Retina (tissue), 1 donor: ENCODE measurements around the gene GOLGA6A.

Experiments used
- DNase-seq: peaks from one replicate; pipeline ENCODE4 v3.0.0-alpha.2; 2016

Gene GOLGA6A

DNA sequence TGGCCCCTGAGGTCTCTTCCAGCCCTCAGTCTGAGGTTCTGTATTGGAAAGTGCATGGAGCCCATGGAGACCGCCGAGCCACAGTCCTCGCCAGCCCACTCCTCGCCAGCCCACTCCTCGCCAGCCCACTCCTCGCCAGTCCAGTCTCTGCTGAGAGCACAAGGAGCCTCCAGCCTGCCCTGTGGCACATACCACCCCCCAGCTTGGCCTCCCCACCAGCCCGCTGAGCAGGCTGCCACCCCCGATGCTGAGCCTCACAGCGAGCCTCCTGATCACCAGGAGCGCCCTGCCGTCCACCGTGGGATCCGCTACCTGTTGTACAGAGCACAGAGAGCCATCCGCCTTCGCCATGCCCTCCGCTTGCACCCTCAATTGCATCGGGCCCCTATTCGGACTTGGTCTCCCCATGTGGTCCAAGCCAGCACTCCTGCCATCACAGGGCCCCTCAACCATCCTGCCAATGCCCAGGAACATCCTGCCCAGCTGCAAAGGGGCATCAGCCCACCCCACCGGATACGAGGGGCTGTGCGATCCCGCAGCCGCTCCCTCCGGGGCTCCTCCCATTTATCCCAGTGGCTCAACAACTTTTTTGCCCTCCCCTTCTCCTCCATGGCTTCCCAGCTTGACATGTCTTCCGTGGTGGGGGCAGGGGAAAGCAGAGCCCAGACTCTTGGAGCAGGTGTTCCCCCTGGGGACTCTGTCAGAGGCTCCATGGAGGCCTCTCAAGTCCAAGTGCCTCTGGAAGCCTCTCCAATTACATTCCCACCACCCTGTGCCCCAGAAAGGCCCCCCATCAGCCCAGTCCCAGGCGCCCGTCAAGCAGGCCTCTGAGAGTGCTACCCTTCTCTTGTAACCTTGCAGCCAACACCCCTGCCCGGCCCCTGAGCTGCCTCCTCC, 47.0 kb downstream of the GOLGA6A start:
- DNase-seq: no peak

DNA sequence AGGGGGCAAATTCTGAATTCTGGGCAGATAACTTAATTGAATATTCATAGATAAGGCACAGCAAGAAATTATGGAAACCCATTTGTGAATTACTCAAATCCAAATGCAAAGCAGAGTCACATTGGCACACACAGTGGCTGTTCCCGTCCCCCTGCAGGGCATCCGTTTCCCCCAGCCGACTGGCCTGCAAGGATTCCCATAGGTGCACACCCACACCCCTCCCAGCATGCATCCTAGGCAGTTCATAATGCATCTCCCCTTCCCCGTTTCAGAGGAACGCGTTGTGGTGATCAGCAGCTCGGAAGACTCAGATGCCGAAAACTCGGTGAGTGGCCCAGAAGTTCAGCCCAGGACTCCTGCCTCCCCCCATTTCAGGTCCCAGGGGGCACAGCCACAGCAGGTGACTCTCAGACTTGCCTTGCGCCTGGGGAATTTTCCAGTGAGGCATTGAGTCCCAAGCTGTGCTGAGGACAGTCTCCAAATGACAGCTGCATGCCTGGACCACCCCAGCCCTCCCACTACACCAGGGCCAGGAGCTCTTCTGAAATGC, 48.1 kb downstream of the GOLGA6A start:
- DNase-seq: no peak

DNA sequence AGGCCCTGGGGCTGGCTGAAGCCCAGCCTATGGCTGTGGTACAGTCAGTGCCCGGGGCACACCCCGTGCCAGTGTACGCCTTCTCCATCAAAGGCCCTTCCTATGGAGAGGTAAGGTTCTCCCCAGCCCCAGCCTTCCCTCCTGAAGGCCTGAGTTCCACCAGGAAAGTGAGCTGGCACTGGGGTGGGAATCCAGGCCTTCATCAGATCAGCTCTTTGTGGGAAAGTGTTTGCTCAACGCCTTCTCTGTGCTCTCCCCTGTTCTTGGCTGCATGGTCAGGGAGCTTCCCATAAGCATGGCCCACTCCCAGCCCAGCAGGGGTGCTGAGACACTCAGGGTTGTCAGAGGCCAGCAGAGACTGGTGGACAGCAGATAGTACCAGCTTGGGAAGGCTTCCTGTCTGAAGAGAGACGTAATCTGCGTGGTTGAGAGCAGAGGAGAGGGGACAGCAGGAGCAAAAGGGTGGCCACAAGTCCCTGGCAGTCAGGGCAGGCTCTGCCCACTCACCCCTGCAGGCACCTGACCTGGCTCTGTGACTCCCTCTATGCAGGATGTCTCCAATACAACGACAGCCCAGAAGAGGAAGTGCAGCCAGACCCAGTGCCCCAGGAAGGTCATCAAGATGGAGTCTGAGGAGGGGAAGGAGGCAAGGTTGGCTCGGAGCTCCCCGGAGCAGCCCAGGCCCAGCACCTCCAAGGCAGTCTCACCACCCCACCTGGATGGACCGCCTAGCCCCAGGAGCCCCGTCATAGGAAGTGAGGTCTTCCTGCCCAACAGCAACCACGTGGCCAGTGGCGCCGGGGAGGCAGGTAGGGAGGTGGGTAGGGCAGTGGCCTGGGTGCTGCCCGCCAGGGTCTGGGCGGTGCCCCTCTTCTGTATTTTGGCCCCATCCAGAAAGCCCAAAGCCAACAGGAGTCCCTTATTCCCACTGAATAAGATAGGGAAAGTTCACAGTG, 49.5 kb downstream of the GOLGA6A start:
- DNase-seq: no peak

DNA sequence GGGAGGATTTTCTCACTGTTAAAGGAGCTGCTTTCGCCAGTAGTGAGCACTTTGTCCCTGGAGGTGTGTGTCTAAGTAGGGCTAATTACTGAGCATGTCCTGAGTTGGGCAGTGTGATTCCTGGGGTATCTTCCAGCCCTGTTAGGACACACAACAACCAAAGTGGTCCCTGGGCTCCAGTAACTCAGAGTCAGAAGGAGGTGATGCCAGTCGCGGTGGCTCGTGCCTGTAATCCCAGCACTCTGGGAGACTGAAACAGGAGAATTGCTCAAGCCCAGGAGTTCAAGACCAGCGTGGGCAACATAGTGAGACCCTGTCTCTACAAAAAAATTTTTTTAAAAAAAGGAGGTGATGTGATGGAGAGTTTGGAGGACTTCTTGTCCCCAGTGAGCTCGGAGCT, 50.3 kb downstream of the GOLGA6A start:
- DNase-seq: no peak

DNA sequence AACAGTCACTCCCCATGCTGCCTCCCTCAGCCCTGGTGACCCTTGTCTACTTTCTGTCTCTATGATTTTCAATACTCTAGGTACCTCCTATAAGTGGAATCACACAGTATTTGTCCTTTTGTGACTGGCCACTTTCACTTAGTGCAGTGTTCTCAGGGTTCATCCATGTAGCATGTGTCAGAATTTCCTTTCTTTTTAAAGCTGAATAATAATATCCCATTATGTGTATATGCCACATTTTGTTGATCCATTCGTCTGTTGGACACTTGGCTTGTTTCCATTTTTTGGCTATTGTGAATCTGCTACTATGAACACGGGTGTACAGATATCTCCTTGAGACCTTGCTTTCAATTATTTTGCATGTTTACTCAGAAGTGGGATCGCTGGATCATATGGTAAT, 53.7 kb downstream of the GOLGA6A start:
- DNase-seq: no peak

DNA sequence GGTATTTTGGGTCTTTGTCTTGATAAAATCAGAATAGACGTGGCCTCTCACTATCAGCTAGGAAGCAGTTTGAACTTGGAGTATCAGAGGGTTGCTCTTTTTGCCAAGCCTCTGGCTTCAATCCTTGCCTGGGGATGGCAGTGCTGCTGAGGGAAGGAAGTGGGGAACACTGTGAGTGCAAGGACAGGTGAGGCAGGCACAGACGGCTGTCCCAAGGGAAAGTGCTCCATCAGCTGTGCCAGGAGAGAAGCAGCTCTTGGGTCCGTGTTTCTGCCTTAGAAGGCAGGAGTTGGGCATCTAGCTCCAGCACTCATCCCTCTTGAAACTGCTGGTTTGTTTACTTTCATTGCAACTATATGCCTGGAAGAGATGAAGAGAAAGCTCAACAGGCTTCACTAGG, 54.7 kb downstream of the GOLGA6A start:
- DNase-seq: no peak

DNA sequence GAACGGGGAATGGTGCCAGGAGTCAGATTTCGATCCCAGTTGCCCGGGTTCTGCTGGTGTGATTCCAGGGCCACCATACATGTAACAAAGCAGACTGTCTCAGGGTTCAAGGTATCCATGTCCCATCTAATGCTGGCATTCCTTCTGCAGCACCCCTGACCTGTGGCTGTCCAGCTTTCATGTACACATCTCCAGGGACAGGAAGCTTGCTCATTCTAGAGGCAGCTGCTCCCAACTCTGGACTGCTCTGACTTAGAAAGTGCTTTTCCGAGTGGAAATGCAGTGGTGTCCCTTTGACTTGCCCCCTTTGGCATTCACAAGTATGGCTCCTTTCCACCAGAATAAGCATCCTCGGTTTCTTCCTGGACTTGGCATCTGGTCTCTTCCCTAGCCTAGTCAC, 56.9 kb downstream of the GOLGA6A start:
- DNase-seq: no peak

DNA sequence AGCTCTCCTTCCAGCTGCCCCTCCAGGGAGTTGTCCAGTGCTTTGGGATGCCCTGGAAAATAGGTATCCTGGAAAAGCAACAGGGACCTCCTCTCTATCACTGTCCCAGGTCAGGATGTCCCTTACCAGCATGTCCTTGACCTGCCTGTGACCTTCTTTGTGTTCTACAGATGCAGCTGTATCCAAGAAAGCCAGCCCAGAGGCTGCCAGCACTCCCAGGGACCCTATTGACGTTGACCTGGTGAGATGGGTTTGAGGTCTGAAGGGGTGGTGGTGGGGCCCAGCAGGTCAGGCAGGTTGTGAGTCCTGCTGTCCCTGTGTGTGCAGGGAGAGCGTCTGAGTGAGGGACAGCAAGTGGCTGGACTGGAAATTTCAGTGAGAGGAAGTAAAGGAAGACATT, 57.7 kb downstream of the GOLGA6A start:
- no peak for DNase-seq

DNA sequence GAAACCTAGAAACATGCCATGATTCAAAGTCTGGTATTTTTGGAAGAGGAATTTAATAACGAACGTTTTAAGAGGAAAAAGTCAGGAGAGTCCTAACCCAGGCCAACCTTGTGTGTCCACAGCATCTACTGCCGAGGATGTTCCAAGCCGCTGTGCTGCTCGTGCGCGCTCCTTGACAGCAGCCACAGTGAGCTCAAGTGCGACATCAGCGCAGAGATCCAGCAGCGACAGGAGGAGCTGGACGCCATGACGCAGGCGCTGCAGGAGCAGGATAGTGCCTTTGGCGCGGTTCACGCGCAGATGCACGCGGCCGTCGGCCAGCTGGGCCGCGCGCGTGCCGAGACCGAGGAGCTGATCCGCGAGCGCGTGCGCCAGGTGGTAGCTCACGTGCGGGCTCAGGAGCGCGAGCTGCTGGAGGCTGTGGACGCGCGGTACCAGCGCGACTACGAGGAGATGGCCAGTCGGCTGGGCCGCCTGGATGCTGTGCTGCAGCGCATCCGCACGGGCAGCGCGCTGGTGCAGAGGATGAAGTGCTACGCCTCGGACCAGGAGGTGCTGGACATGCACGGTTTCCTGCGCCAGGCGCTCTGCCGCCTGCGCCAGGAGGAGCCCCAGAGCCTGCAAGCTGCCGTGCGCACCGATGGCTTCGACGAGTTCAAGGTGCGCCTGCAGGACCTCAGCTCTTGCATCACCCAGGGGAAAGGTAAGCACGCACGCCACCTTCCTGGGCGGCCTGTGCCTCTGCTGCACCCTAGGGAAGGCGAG, 59.5 kb downstream of the GOLGA6A start:
- DNase-seq: no peak
